GM21619 (cell line): ENCODE results near the gene ANTXR1.
"Not testable (repeated sequence)": the region's sequence is repeated elsewhere in the genome, so short reads cannot be mapped to it uniquely, and the experiment has no call there.

Source experiments
- ATAC-seq: cut with Tn5 transposase; IDR thresholded peaks from one replicate; pipeline ENCODE4 v1.9.1; 2021; ENCODE audit not compliant: unreplicated experiment

The ANTXR1 gene

GRCh38 chr2:69223759-69224511 is 211.0 kb downstream of the ANTXR1 start:
- ATAC-seq = no peak

- ATAC-seq = no peak
These were observed 211.5 kb downstream of the ANTXR1 start for GRCh38 chr2:69224512-69224837.

GRCh38 chr2:69225933-69226332 is 213.0 kb downstream of the ANTXR1 start:
- ATAC-seq = no peak

- no peak for ATAC-seq
These were observed 213.9 kb downstream of the ANTXR1 start for GRCh38 chr2:69226903-69227302.

GRCh38 chr2:69227716-69228115 is 214.7 kb downstream of the ANTXR1 start:
- ATAC-seq = no peak

- ATAC-seq = not testable (repeated sequence)
These were observed 218.0 kb downstream of the ANTXR1 start for GRCh38 chr2:69230946-69231345.

- no peak for ATAC-seq
These were observed 218.8 kb downstream of the ANTXR1 start for GRCh38 chr2:69231612-69232277.

GRCh38 chr2:69235835-69236234 is 222.9 kb downstream of the ANTXR1 start:
- ATAC-seq = not testable (repeated sequence)

GRCh38 chr2:69237070-69237670 is 224.2 kb downstream of the ANTXR1 start:
- ATAC-seq = no peak

- ATAC-seq = no peak
These were observed 225.6 kb downstream of the ANTXR1 start for GRCh38 chr2:69238449-69239031.

- no peak for ATAC-seq
These were observed 228.1 kb downstream of the ANTXR1 start for GRCh38 chr2:69241093-69241492.

GRCh38 chr2:69241664-69242514 is 228.9 kb downstream of the ANTXR1 start:
- ATAC-seq = no peak

- no peak for ATAC-seq
These were observed 229.7 kb downstream of the ANTXR1 start for GRCh38 chr2:69242651-69243051.

GRCh38 chr2:69243652-69244051 is 230.7 kb downstream of the ANTXR1 start:
- ATAC-seq = no peak

GRCh38 chr2:69244882-69245281 is 231.9 kb downstream of the ANTXR1 start:
- ATAC-seq = no peak

GRCh38 chr2:69247583-69247982 is 234.6 kb downstream of the ANTXR1 start:
- no peak for ATAC-seq

- no peak for ATAC-seq
These were observed 235.3 kb downstream of the ANTXR1 start for GRCh38 chr2:69248232-69248631.

GRCh38 chr2:69250981-69251380 is 238.0 kb downstream of the ANTXR1 start:
- ATAC-seq = no peak

GRCh38 chr2:69251943-69252342 is 239.0 kb downstream of the ANTXR1 start:
- ATAC-seq = no peak

GRCh38 chr2:69253112-69253511 is 240.1 kb downstream of the ANTXR1 start:
- ATAC-seq = no peak
